ENCODE data around the gene HLA-DOA.

Gene HLA-DOA

DNA sequence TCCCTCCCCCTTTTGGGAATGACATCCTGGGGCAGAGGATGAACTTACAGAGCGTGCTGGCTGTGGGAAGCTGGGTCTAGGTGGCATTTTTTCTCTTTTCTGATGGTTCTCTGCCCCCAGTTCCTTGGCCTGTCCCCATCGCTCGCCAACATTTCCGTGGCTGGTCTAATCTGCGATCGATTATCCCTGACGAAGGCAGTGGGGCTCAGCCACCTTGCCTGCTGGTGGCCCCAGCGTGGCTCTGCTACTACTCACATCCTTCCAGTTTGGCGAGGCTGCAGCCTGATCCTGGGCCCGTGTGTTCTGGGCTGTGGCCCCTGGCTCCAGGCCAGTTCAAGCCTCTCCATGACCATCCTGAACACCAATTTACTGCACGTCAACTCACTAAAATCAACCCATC is 6.4 kb upstream of the HLA-DOA start:
- DNase-seq = no peak

DNA sequence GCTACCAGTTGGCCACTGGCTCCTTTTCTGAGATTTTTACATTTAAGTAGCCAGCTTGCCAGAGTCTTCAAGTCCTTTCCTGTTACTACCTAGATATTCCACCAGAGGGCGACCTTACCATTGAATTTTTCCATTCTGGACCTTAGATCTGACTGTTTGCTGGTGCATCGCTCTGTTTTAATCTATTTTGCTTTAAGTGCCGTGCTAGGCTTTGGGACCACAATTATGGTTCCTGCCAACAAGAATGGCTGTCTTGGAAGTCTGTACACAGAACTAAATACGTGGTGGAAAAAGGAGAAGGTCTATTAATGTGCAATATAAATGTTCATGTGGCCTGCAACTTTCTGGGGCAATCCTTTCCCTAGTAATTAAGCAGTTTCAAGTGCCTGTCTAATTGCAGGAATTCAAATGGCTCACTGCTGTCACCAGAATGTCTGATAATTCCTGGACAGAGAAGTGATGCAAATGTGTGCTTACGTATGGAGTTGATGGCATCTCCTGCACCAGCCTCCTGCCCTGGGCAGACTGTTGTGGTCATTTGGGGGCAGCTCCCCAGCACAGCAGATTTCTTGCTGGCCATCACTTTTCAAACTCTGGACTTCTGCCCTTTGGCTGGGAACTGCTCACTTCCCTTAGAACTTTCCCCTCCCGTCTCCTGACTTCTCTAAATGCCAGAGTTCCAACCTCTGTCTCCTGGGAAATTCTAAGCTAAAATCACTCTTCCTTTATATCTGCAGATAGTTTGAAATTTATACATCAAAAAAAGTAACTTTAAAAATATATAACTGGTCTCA is 5.6 kb upstream of the HLA-DOA start:
- peak; percentile 23 for DNase-seq

DNA sequence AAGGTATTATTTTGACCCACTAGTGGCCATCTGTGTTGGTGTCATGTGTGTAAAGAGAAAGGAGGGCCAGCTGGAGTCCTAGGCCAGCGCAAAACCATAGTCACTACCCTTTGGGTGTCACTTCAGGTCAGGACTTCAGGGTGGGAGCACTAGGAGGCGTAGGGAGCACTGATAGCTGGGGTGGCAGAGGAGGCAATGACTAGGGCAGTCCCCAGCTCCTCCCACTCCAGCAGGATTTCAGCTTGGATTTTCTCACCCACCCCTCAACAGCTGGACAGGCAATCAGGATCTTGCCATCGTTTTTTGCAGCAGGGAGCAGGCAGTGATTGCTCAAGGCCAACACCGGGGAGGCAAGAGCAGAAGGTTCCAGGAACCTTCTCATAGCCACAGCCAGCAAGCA is 4.2 kb upstream of the HLA-DOA start:
- no peak for DNase-seq

DNA sequence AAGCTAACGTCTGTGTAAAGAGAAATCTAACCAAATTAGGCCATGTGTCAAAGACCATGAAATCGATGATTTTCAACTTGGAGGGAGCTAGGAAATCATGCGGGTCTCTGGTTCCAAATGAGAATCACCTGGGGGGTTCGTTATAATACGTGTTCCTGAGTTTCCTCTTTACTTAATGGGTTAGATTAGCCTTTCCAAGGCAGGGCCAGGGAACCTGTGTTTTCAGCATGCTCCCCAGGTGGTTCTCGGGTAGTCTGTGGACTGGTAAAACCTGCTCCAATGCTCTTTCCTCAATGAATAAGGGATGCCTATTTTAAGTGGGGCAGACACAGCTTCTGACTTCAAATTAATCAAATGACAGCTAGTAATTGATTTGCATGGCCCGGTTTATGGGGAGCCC is 965 bp upstream of the HLA-DOA start:
- DNase-seq = no peak

DNA sequence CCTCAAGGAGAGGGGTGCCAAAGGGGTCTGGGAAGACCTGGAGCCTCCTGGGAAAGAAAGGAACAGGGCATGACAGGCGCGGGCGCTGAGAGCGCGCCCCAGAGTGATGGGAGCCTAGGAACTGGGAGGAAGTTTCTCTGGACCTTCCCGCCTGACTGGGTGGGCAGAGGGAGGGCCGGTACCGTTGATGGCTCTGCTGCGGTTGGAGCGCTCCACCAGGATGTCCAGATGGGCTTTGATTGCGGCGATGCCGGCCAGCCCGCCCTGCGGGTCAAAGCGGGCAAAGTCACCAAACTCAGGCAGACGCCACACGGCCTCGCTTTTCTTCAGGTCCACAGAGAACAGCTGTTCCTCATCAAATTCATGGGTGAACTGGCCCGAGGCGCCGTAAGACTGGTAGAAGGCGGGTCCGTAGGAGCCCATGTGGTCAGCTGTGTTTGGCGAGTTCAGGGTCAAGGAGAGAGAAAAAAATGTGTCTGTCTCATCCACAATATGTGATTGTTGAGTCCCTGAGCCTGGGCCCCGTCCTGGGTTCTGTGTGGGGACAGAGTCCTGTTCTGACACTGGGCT is 1.5 kb downstream of the HLA-DOA start:
- DNase-seq = no peak

DNA sequence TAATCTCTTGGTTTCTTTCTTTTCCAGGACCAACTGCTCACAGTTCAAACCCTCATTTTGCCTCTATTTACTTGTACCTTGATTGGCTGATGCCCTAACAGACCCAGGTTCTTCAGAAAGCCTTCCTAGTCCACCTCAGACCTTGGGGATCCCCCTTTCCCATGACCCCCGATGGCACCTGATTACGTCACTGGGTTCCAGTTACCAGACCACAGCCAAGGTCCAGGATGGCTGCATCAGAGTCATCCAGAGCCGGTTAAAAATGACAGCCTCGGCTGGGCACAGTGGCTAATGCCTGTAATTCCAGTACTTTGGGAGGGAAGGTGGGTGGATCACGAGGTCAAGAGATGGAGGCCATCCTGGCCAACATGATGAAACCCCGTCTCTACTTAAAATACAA is 4.5 kb downstream of the HLA-DOA start:
- no peak for DNase-seq

DNA sequence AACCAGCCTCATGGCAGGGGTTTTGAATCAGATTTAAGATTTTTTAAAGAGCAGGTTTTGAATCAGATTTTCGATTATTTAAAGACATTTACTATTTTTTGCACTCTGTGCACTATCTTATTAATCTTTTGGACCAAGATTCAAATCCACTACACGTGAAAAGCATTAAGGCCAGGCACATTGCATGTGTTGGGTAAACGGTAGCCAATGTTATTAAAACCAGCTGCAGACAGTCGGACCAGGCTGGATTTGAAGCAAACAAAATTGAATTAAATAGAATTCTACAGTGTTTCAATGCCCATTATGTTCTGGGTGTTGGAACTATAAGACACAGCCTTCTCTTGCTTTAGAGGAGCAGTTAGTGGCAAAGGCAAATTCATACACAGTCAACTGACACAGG is 7.7 kb downstream of the HLA-DOA start:
- DNase-seq = no peak

DNA sequence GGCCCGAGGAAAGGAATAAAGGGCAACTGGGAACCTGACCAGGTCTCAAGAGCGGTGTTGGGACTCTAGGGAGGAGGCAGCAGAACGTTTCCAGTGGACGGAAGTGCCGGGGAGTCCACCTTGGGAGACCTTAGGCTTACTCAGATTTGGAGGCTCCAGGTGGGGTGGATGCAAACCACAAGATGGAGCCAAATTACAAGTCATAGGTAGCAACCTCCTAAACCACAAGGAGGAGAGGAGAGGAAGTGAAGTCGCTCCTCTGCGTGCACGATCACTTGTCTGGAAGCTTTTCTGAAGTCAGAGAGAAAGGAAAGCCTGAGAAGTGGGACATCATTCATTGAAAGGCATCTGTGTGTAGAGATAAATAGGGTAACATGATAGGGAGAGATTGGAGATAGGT is 9.3 kb downstream of the HLA-DOA start:
- no peak for DNase-seq

DNA sequence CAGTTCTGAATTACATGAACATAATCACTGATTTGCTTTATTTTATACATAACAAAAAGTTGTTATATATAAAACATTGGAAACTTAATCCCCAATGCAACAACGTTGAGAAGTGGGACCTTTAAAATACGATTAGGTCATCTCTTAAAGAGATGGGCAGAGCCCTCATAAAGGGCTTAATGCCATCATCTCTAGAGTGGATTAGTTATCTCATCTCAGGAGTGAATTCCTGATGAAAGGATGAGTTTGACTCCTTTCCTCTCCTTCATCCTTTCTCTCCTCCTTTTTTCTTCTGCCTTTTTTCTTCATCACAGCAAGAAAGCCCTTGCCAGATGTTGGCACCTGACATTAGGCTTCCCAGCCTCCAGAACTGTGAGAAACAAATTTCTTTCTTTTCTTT is 13.9 kb downstream of the HLA-DOA start:
- DNase-seq = no peak

DNA sequence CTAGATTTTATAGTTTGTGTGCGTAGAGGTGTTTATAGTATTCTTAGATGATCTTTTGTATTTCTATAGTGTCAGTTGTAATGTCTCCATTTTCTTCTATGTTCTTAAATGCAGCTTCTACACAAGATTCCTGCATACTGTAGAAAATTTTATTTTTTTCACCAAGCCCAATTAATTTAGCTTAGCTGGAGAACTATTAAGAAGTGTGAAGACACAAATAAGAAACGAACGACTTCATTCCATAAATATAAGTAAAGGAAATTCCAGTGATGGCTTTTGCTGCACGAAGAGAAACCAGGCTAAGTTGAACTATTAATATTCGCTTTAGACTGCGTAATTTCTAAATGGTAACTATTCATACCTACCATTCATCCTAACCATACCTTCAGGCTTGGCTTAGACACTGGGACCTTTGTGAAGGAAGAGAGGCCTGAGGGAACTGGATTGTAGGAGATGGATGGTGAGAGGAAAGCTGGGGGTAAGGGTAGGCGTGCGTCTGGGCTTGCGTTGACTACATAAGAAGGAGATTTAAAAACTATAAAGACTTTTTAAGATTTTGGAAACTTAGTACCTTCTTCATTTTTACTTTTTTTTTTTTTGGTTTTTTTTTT is 15.9 kb downstream of the HLA-DOA start:
- DNase-seq = no peak

DNA sequence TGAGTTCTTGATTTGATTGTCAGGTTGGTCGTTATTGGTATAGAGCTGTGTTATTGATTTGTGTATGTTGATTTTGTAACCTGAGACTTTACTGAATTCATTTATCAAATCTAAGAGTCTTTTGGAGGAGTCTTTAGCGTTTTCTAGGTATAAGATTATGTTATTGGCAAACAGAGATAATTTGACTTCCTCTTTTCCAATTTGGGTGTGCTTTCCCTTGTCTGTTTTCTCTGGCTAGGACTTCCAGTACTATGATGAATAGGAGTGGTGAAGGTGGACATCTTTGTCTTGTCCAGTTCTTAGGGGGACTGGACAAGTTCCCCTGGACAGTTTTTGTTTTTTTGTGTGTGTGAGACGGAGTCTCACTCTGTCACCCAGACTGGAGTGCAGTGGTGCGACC is 17.4 kb downstream of the HLA-DOA start:
- DNase-seq = no peak

DNA sequence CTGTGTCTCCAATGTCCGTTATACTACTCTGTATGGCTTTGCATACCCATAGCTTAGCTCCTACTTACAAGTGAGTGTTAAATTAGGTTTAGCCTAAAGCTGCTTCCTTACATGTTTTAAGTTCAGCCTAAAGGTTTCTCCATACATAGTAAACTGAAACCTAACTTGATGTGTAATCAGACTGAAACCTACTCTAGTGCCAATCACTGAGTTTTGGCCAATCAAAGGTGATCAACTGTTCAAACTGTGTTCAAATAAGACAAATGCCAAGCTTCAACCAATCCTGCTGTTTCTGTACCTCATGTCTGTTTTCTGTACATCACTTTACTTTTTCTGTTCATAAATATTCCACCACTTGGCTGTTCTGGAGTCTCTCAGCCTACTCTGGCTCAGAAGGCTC is 20.0 kb downstream of the HLA-DOA start:
- no peak for DNase-seq

DNA sequence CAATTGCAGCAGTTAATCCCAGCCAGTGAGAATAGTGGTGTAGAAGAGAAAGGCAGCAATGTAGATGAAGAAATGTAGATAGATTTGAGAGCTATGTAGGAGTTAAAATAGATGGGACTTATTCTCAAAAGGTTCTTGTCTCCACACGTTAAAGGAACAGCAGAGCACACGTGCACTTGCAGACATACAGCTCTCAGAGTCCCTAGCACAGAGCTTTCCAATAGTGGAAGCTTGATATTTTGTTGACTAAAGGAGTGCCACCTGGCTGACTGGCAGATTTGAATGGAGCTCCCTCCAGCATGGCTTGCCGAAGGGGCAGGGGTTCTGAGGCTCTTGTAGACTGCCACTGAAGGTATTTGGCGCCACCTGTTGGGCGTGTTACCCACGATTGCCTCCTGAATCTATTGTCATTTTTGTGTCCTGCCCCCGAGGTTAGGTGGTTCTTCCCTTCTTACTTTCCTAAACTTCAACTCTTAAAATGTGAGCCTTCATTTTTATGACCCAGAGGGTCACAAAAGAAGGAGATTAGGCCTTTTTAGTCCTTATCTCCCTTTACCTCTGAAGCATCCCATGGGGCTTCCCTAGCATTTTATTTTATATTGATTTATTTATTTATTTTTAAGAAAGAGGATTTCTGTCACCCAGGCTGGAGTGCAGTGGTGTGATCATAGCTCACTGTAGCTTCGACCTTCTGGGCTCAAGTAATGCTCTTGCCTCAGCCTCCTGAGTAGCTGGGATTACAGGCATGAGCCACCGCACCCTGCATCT is 24.6 kb downstream of the HLA-DOA start:
- DNase-seq = peak; percentile 94

DNA sequence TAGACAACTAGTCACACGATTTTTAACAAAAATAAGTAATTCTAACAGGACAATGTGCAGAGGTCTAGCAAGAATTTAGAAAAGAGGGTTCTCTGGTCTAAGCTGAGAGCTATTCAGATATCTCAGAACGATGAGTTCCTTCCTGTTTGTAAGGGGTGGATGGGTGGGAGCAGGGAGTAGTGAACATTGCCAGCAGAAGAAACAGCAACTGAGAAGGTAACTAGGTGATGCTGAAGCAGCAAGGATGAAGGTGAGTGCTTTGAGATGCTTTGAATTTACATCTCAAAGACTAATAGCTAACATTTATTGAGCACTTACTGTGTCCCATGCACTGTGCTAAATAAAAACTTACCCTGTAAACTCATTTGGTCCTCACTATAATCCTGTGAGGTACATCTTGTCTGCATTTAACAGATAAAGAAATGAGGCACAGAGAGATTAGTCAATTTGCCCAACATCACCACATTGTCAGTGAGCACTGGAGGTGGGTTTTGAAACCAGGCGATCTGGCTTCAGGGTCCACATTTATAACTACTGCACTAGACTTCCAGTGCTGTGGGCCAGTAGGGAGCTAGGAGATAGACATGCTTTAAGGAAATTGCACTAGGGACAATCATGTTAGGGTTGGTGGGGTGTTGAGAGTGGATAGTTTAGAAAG is 25.3 kb downstream of the HLA-DOA start:
- no peak for DNase-seq

DNA sequence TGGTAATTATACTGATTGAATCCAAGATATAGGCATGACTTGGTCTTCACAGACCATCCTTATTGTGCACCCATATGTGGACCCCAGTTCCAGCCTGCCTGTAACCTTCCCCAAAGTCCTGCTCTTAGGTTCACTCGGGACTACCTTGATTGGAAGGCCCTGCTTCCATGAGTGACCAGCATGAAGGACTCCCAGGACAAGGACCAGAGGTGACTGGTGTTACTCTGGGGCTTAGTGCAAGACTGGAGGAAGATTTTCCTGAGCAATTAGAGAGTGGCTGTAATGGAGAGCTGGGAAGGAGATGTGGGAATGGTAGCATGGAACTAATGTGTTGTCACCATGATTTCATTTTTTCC is 25.9 kb downstream of the HLA-DOA start:
- no peak for DNase-seq

DNA sequence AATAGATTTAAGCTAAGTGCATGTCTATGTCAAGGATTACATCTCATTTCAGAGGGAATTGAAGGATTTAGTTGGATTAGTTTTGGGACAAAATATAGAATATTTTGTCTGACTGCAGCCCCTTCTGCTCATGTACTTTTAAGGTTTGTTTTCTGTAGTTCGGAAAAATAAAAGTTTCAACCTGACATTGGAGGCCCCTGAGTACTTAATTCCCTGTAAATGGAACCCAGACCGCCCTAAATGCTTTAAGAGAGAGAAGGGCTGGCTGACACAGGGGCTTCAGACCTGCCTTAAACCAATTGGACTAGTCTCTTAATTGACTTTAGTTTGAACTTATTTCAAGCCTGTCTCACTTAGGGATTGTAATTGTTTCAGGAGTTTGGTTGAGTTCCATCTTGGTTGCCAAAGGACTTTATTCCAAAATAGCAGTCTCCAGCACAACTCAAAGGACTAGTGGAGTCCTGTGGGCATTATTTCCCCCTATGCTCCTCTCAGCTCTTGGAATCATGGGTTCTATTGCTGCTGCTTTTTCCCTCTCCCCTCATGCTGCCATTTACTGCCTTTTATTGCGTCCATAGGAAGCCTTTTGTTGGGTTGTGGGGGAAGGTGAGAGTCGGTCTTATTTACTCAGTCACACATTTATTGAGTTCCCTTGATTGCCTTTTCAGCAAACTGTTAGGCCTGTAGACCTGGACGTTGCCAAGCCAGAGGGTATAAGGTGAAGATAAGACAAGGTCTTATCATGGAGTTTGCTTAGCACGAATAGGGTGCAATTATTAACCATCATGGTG is 26.5 kb downstream of the HLA-DOA start:
- DNase-seq = no peak

DNA sequence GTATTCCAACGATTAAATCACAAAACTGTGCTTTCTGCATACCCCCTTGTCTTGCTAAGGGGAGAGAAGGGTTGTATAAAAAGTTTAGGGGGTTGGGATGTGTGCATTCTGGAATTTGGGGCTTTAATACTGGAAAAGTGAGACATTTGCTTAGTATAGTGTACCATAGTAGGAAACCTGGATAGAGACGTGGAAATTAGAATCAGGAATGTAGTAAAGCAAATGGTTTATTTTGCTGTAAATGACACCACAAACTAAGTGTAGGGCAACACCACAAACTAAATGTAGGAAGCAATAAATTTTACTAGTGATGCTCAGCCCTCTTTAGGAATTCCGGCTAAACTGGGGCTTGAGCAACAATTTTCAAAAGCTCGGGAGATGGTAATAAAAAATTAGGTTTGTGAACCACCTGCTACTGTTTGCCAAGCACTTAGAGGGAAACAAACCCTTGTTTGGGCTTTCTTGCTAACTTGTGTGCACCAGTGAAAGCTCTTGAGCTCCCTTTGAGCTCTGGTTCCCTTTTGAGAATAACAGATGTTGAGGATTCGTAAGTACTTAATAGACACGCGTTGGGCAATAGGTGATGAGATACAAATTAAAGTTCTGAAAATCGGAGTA is 27.2 kb downstream of the HLA-DOA start:
- DNase-seq = no peak

DNA sequence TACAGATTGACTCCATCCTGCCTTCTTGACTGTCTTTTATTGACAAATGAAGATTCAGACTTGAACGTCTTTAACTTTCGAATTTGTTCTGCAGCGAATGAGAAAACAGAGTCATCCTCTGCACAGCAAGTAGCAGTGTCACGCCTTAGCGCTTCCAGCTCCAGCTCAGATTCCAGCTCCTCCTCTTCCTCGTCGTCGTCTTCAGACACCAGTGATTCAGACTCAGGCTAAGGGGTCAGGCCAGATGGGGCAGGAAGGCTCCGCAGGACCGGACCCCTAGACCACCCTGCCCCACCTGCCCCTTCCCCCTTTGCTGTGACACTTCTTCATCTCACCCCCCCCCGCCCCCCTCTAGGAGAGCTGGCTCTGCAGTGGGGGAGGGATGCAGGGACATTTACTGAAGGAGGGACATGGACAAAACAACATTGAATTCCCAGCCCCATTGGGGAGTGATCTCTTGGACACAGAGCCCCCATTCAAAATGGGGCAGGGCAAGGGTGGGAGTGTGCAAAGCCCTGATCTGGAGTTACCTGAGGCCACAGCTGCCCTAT is 28.8 kb downstream of the HLA-DOA start:
- no peak for DNase-seq

DNA sequence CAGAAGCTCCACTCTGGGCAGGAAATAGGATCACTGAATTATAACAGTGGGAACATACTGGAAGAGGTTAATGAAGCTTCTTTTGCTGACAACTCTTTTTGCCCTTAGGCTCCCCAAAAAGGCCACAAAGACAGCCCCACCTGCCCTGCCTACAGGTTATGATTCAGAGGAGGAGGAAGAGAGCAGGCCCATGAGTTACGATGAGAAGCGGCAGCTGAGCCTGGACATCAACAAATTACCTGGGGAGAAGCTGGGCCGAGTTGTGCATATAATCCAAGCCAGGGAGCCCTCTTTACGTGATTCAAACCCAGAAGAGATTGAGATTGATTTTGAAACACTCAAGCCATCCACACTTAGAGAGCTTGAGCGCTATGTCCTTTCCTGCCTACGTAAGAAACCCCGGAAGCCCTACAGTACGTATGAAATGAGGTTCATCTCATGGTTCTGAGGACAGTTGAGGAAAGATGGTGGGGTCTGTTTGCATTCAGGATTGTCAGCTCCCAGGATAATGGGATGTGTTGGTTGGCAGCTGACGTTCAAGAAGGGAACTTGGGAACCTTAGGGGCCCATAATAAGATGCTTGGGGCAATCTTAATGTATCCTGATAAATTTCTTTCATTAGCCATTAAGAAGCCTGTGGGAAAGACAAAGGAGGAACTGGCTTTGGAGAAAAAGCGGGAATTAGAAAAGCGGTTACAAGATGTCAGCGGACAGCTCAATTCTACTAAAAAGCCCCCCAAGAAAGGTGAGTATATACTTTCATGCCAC is 29.5 kb downstream of the HLA-DOA start:
- DNase-seq = no peak

DNA sequence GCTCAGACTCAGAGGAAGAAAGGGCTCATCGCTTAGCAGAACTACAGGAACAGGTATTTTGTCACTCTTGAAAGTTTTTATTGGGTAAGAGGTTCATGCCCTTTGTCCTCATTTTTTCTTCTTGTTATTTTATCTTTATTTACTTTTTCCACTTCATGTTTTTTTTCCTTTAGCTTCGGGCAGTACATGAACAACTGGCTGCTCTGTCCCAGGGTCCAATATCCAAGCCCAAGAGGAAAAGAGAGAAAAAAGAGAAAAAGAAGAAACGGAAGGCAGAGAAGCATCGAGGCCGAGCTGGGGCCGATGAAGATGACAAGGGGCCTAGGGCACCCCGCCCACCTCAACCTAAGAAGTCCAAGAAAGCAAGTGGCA is 31.5 kb downstream of the HLA-DOA start:
- DNase-seq = no peak
